ENCODE measurements around the gene PGAP3. TPM values are rescaled to one million over a fixed set of nuclear protein-coding genes. Genes with fewer than 3 reads are reported as not detected.

PGAP3 gene
- total RNA-seq, 1 experiment from 2014 or later, result 13.2 TPM

- H3K27ac Mint-ChIP-seq (ENCODE audit: low read depth, unreplicated experiment), result no peak overlapping the region
- ChIA-PET POLR2A (interaction anchor here (0.5 to 1.2 kb wide), 5 partner anchors 8 to 90 kb away, joined by 3 to 4 read pairs (median 3); no protein-coding TSS in a partner anchor), CTCF (interaction anchor here (0.6 to 9.9 kb wide), 22 partner anchors 9 to 1826 kb away, joined by 3 to 146 read pairs (median 3); partner anchors contain the start of gene ERBB2)
- TF ChIP-seq CTCF (IDR thresholded peaks at IDR 0.05; ENCODE audit: unreplicated experiment), result peak; percentile 57
- H3K4me1 Mint-ChIP-seq (ENCODE audit: insufficient read depth, unreplicated experiment), result peaks cover 20% of the 10 kb centered on the region
- H3K9me3 Mint-ChIP-seq (ENCODE audit: unreplicated experiment), result no peaks in the 10 kb centered on the region
- no TSS peak for BruUV-seq (replicated peaks)
- H3K4me3 Mint-ChIP-seq (ENCODE audit: unreplicated experiment), result no peak overlapping the region
- intact Hi-C loops (cut with micrococcal nuclease), result no loop called here
- no peaks in the 10 kb centered on the region for H3K36me3 Mint-ChIP-seq (ENCODE audit: insufficient read depth, unreplicated experiment)
- DNase-seq (ENCODE audit: unreplicated experiment), result peak; percentile 46
- peaks cover 22% of the 10 kb centered on the region for H3K27me3 Mint-ChIP-seq (ENCODE audit: insufficient read depth, unreplicated experiment)
These were observed 53.4 kb downstream of the PGAP3 start for GRCh38 chr17:39634384-39634871.

- Mint-ChIP-seq H3K9me3 (ENCODE audit: unreplicated experiment) (no peaks in the 10 kb centered on the region), H3K27me3 (ENCODE audit: insufficient read depth, unreplicated experiment) (peaks cover 22% of the 10 kb centered on the region), H3K4me3 (ENCODE audit: unreplicated experiment) (no peak overlapping the region), H3K36me3 (ENCODE audit: insufficient read depth, unreplicated experiment) (no peaks in the 10 kb centered on the region), H3K27ac (ENCODE audit: low read depth, unreplicated experiment) (no peak overlapping the region), H3K4me1 (ENCODE audit: insufficient read depth, unreplicated experiment) (peaks cover 13% of the 10 kb centered on the region)
- no peak for DNase-seq (ENCODE audit: unreplicated experiment)
- CTCF ChIA-PET, result interaction anchor here (0.7 to 9.9 kb wide), 11 partner anchors 12 to 133 kb away, joined by 3 to 146 read pairs (median 4); partner anchors contain the start of gene ERBB2
- intact Hi-C loops (cut with micrococcal nuclease), result no loop called here
- POLR2A ChIA-PET, result interaction anchor here (0.5 to 1.0 kb wide), 3 partner anchors 8 to 15 kb away, joined by 3 to 4 read pairs (median 3); no protein-coding TSS in a partner anchor
- BruUV-seq (replicated peaks), result no TSS peak
- no peak for TF ChIP-seq CTCF (IDR thresholded peaks at IDR 0.05; ENCODE audit: unreplicated experiment)
These were observed 54.2 kb downstream of the PGAP3 start for GRCh38 chr17:39633570-39634183.

- intact Hi-C loops (cut with micrococcal nuclease), result no loop called here
- Mint-ChIP-seq H3K27ac (ENCODE audit: low read depth, unreplicated experiment) (no peak overlapping the region), H3K27me3 (ENCODE audit: insufficient read depth, unreplicated experiment) (peaks cover 22% of the 10 kb centered on the region), H3K9me3 (ENCODE audit: unreplicated experiment) (no peaks in the 10 kb centered on the region), H3K36me3 (ENCODE audit: insufficient read depth, unreplicated experiment) (no peaks in the 10 kb centered on the region), H3K4me3 (ENCODE audit: unreplicated experiment) (no peak overlapping the region), H3K4me1 (ENCODE audit: insufficient read depth, unreplicated experiment) (no peaks in the 10 kb centered on the region)
- ChIA-PET CTCF (interaction anchor here (0.5 to 9.9 kb wide), 4 partner anchors 11 to 443 kb away, joined by 3 to 146 read pairs (median 4); no protein-coding TSS in a partner anchor), POLR2A (interaction anchor here (1.1 kb wide), 1 partner anchor 57 kb away, joined by 4 read pairs; no protein-coding TSS in a partner anchor)
- no peak for TF ChIP-seq CTCF (IDR thresholded peaks at IDR 0.05; ENCODE audit: unreplicated experiment)
- no peak for DNase-seq (ENCODE audit: unreplicated experiment)
- no TSS peak for BruUV-seq (replicated peaks)
These were observed 55.5 kb downstream of the PGAP3 start for GRCh38 chr17:39632153-39632941.

GRCh38 chr17:39631403-39631802, 56.5 kb downstream of the PGAP3 start:
- DNase-seq (ENCODE audit: unreplicated experiment), result peak; percentile 53
- ChIA-PET CTCF (interaction anchor here (0.6 to 9.9 kb wide), 5 partner anchors 10 to 279 kb away, joined by 3 to 146 read pairs (median 4); no protein-coding TSS in a partner anchor), POLR2A (interaction anchor here (1.5 kb wide), 1 partner anchor 13 kb away, joined by 3 read pairs; no protein-coding TSS in a partner anchor)
- Mint-ChIP-seq H3K4me3 (ENCODE audit: unreplicated experiment) (no peak overlapping the region), H3K9me3 (ENCODE audit: unreplicated experiment) (no peaks in the 10 kb centered on the region), H3K27me3 (ENCODE audit: insufficient read depth, unreplicated experiment) (peaks cover 27% of the 10 kb centered on the region), H3K4me1 (ENCODE audit: insufficient read depth, unreplicated experiment) (no peaks in the 10 kb centered on the region), H3K36me3 (ENCODE audit: insufficient read depth, unreplicated experiment) (no peaks in the 10 kb centered on the region), H3K27ac (ENCODE audit: low read depth, unreplicated experiment) (no peak overlapping the region)
- intact Hi-C loops (cut with micrococcal nuclease), result no loop called here
- no peak for TF ChIP-seq CTCF (IDR thresholded peaks at IDR 0.05; ENCODE audit: unreplicated experiment)
- no TSS peak for BruUV-seq (replicated peaks)
